T47D (cell line): Measurements from ENCODE around the gene TPM1.

ENCODE experiments used
- DNase-seq, 2 experiments: peaks; one replicate each; pipeline versions ENCODE4 v3.0.0 to v3.0.0-alpha.2; 2011 to 2012; ENCODE audit warnings: low read depth in 1 of 2, low spot score in 1 of 2
- JUND ChIP-seq: IDR thresholded peaks from 2 replicates; pipeline ENCODE4 v1.6.1; 2012; ENCODE audit warnings: low read depth
- in situ Hi-C: cut with HindIII; loops from 2 replicates; pipeline ENCODE4 v1.10.0; 2016; ENCODE audit warnings: low sequenced_read_pairs, low pct_unique_long_range_greater_than_20kb

The TPM1 gene

GRCh38 chr15:63038926-63039673 lies 3.4 kb upstream of the TPM1 start:
- no peak for TF ChIP-seq JUND
- in situ Hi-C loops = no loop called here

GRCh38 chr15:63039811-63040210 lies 2.7 kb upstream of the TPM1 start:
- DNase-seq = no peak
- TF ChIP-seq JUND = no peak
- in situ Hi-C loops = no loop called here

More at GRCh38 chr15:63038926-63039673, 3.4 kb upstream of the TPM1 start:
- DNase-seq = peak in 1 of 2 experiments; percentile 41

- TF ChIP-seq JUND = no peak
- in situ Hi-C loops = no loop called here
- peak in 1 of 2 experiments; percentile 84 for DNase-seq
These were observed 2.0 kb upstream of the TPM1 start for GRCh38 chr15:63040509-63040908.

GRCh38 chr15:63040954-63041353 lies 1.6 kb upstream of the TPM1 start:
- no peak for TF ChIP-seq JUND
- in situ Hi-C loops = no loop called here
- no peak for DNase-seq

- in situ Hi-C loops = no loop called here
- no peak for DNase-seq
- TF ChIP-seq JUND = no peak
These were observed 1.1 kb upstream of the TPM1 start for GRCh38 chr15:63041402-63041973.

- no peak for TF ChIP-seq JUND
- DNase-seq = peak in 1 of 2 experiments; percentile 43
- in situ Hi-C loops = no loop called here
These were observed 359 bp downstream of the TPM1 start for GRCh38 chr15:63042877-63043334.

- no peak for TF ChIP-seq JUND
- in situ Hi-C loops = no loop called here
- DNase-seq = peak in 1 of 2 experiments; percentile 35
These were observed 959 bp downstream of the TPM1 start for GRCh38 chr15:63043335-63044076.

- TF ChIP-seq JUND = no peak
- in situ Hi-C loops = no loop called here
- DNase-seq = peak in 1 of 2 experiments; percentile 37
These were observed 1.6 kb downstream of the TPM1 start for GRCh38 chr15:63044077-63044644.

- no peak for TF ChIP-seq JUND
- in situ Hi-C loops = no loop called here
- DNase-seq = peak; percentile 47 to 60
These were observed 2.3 kb downstream of the TPM1 start for GRCh38 chr15:63044645-63045464.

- DNase-seq = no peak
- in situ Hi-C loops = no loop called here
- TF ChIP-seq JUND = no peak
These were observed 2.9 kb downstream of the TPM1 start for GRCh38 chr15:63045465-63045840.

GRCh38 chr15:63045879-63046278 lies 3.3 kb downstream of the TPM1 start:
- TF ChIP-seq JUND = no peak
- DNase-seq = no peak
- in situ Hi-C loops = no loop called here
